ENCODE results near the gene GOLGA6C. TPM values are rescaled to one million over a fixed set of nuclear protein-coding genes. Genes with fewer than 3 reads are reported as not detected.
A peak's percentile ranks its signal among the peaks of the same experiment; 100 is the strongest.

The GOLGA6C gene
- total RNA-seq, 3 donors from 2014 or later (not counting 1 experiment from before 2014, with no cell fraction given): not detected

DNA sequence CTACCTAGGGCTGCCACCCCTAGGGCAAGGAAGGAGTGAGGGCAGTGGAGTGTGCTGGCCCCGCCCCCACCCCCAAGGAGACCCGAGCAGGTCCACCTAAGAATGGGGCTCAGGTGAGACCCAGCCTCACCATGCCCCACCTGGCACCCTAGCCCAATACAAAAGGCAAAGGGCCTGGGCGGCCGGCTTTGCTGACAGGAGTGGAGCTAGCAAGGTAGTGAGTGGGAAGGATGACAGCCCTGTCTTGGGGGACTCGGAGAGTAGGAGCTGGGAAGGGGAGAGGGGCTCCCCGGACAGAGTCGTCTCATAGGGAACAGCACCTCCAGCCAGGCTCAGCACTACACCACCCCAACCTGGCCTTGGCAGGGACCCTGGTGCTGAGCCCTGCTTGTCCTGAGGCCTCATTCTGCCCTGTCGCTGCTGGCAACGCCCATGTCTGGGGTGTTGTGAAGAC lies 44.3 kb upstream of the GOLGA6C start:
- intact Hi-C loops (cut with micrococcal nuclease): no loop called here

DNA sequence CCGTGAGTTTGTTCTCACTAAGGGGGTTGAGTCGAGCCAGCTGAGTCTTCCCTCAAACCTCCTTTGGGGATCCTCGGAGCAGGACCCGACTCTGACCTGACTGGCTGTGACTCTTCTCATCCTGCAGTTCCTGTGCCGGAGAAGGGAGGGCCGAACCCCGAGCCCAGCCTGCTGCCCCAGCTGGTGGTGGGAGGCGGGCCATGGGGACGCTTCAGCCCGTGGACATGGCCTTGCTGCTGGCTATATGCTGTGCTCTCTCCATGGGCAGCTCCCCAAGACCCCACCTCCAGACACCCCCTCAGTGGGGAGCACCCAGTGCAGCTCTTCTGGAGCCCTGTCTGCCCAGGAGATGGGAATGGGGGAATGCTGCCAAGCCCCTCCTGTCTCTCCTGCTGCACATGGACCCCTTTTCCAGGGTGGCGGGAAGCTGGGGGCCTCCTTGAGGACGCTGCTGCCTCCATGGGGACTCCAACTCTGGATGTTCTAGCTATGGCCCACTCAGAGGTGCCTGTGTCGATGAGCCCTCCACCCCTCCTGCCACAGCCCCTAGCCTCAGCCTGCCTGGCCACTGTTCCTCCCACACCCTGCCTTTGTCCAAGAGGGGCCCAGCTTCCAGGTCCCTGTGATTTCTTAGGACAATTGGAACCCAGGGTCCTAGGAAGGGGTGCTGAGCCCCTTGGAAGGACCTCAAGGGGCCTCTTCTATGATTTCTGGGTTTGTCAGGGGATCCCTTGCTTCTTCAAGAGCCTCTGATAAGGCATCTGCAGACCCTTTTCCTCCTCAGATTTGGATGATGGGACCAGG lies 43.6 kb upstream of the GOLGA6C start:
- intact Hi-C loops (cut with micrococcal nuclease): no loop called here
- peak overlapping the region; percentile 70 to 79 for H3K27ac Mint-ChIP-seq
- no peaks in the 10 kb centered on the region for H3K27me3 Mint-ChIP-seq (ENCODE audit: low read depth in 2 of 2)
- Histone ChIP-seq H3K4me3 (ENCODE audit: low read length) (no peak overlapping the region), H3K9me3 (ENCODE audit: control insufficient read depth, insufficient read depth, low read length) (no peaks in the 10 kb centered on the region), H3K27ac (ENCODE audit: low read length) (no peak overlapping the region), H3K27me3 (ENCODE audit: control insufficient read depth, insufficient read depth, low read length) (no peaks in the 10 kb centered on the region), H3K4me1 (ENCODE audit: control insufficient read depth, insufficient read depth, low read length) (peaks cover 34% of the 10 kb centered on the region), H3K36me3 (ENCODE audit: control insufficient read depth, insufficient read depth, low read length) (peaks cover 46% of the 10 kb centered on the region)
- TF ChIP-seq, protein P1, sequence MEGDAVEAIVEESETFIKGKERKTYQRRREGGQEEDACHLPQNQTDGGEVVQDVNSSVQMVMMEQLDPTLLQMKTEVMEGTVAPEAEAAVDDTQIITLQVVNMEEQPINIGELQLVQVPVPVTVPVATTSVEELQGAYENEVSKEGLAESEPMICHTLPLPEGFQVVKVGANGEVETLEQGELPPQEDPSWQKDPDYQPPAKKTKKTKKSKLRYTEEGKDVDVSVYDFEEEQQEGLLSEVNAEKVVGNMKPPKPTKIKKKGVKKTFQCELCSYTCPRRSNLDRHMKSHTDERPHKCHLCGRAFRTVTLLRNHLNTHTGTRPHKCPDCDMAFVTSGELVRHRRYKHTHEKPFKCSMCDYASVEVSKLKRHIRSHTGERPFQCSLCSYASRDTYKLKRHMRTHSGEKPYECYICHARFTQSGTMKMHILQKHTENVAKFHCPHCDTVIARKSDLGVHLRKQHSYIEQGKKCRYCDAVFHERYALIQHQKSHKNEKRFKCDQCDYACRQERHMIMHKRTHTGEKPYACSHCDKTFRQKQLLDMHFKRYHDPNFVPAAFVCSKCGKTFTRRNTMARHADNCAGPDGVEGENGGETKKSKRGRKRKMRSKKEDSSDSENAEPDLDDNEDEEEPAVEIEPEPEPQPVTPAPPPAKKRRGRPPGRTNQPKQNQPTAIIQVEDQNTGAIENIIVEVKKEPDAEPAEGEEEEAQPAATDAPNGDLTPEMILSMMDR (IDR thresholded peaks at IDR 0.05): no peak
- H3K4me3 Mint-ChIP-seq: no peak overlapping the region
- 85% methylated on average over 13 of the region's 13 CpGs for WGBS (ENCODE audit: insufficient coverage)
- peaks cover under 1% of the 10 kb centered on the region for H3K36me3 Mint-ChIP-seq
- H3K4me1 Mint-ChIP-seq: peaks cover 30 to 56% of the 10 kb centered on the region in 2 donors
- ATAC-seq (no peak), DNase-seq (no peak)
- no peaks in the 10 kb centered on the region for H3K9me3 Mint-ChIP-seq

More for the DNA sequence above, 44.3 kb upstream of the GOLGA6C start:
- peaks cover 37 to 63% of the 10 kb centered on the region in 2 donors for H3K4me1 Mint-ChIP-seq
- H3K9me3 ChIP-seq (ENCODE audit: control insufficient read depth, insufficient read depth, low read length): no peaks in the 10 kb centered on the region
- no peaks in the 10 kb centered on the region for H3K27me3 Mint-ChIP-seq (ENCODE audit: low read depth in 2 of 2)
- H3K4me3 Mint-ChIP-seq: no peak overlapping the region
- H3K4me1 ChIP-seq (ENCODE audit: control insufficient read depth, insufficient read depth, low read length): peaks cover 41% of the 10 kb centered on the region
- TF ChIP-seq, protein P1 (IDR thresholded peaks at IDR 0.05): no peak
- peak overlapping the region; percentile 26 to 79 for H3K27ac Mint-ChIP-seq
- peaks cover 53% of the 10 kb centered on the region for H3K36me3 ChIP-seq (ENCODE audit: control insufficient read depth, insufficient read depth, low read length)
- no peaks in the 10 kb centered on the region for H3K9me3 Mint-ChIP-seq
- no peak overlapping the region for H3K27ac ChIP-seq (ENCODE audit: low read length)
- H3K27me3 ChIP-seq (ENCODE audit: control insufficient read depth, insufficient read depth, low read length): no peaks in the 10 kb centered on the region
- WGBS (ENCODE audit: insufficient coverage): 92% methylated on average over 9 of the region's 9 CpGs
- DNase-seq: no peak
- H3K4me3 ChIP-seq (ENCODE audit: low read length): no peak overlapping the region
- H3K36me3 Mint-ChIP-seq: peaks cover 7% of the 10 kb centered on the region
- ATAC-seq: peak in 1 of 3 donors; percentile 22

DNA sequence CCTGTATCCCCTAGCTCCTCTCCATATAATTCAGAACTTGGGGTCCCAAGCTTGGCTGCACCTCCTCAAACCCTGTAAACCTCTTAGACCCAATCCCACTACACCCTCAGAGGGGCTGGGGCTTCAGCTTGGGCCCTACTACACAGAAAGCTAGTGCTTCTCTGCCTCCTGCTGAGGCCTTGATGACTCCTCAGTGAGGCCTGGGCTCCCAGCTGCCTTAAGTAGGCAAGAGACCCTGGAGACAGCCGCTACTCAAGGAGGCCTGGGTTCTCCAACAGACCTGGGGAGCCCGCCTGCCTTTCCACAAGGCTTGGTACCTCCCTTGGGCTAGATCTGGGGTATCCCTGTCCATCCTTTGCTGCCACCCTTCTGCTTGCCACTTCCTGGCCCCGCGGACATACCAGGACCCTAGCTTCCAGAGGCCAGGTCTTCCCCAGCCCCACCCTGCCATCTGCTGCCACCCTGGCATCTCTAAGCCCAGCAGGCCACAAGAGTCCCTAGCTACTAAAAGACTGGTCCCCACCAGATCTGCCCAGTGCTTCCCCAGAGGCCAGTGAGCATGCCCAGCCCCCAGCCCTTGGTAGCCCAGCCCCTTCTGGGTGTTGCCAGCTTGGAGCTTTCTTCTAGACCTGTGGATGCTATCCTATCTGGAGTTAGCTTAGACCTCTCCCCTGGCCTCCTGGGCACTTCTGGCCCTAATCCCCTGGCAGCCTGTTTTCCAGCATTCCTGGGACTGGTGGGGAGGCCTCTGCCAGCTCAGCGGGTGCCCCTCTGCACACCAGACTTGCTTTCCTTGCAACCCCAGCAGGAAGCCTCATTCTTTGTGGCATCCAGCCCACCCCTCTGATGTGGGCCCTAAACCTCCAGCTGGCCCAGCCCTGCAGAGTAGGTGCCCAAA lies 42.8 kb upstream of the GOLGA6C start:
- Mint-ChIP-seq H3K9me3 (no peaks in the 10 kb centered on the region), H3K27ac (peak overlapping the region; percentile 70 to 79), H3K36me3 (no peaks in the 10 kb centered on the region), H3K4me1 (peaks cover 22 to 47% of the 10 kb centered on the region in 2 donors), H3K27me3 (ENCODE audit: low read depth in 2 of 2) (no peaks in the 10 kb centered on the region), H3K4me3 (no peak overlapping the region)
- Histone ChIP-seq H3K27ac (ENCODE audit: low read length) (no peak overlapping the region), H3K27me3 (ENCODE audit: control insufficient read depth, insufficient read depth, low read length) (no peaks in the 10 kb centered on the region), H3K4me1 (ENCODE audit: control insufficient read depth, insufficient read depth, low read length) (peaks cover 32% of the 10 kb centered on the region), H3K9me3 (ENCODE audit: control insufficient read depth, insufficient read depth, low read length) (no peaks in the 10 kb centered on the region), H3K36me3 (ENCODE audit: control insufficient read depth, insufficient read depth, low read length) (peaks cover 37% of the 10 kb centered on the region), H3K4me3 (ENCODE audit: low read length) (no peak overlapping the region)
- TF ChIP-seq, protein P1 (IDR thresholded peaks at IDR 0.05): no peak
- ATAC-seq: peak in 1 of 3 donors; percentile 21
- no peak for DNase-seq
- intact Hi-C loops (cut with micrococcal nuclease): no loop called here
- WGBS (ENCODE audit: insufficient coverage): 89% methylated on average over 5 of the region's 5 CpGs

Data from natural killer cell (primary cell).